ENCODE measurements around the gene CYTH4.

CYTH4 gene

GRCh38 chr22:37356922-37357321 lies 74.6 kb downstream of the CYTH4 start:
- TF ChIP-seq ZNF274 (IDR thresholded peaks at IDR 0.05; ENCODE audit: low read depth, low read length) (no peak), YY1 (IDR thresholded peaks at IDR 0.05; ENCODE audit: insufficient read depth, insufficient read length) (no peak), SUZ12 (IDR thresholded peaks at IDR 0.05; ENCODE audit: extremely low read depth, insufficient read depth, insufficient read length) (no peak)

GRCh38 chr22:37357446-37358075 lies 75.3 kb downstream of the CYTH4 start:
- H3K9me3 ChIP-seq (ENCODE audit: insufficient read depth, low read length): no peaks in the 10 kb centered on the region
- H3K4me3 ChIP-seq (ENCODE audit: insufficient read length, low read depth): no peak overlapping the region
- DNase-seq (ENCODE audit: low read depth, low spot score): no peak
- no peaks in the 10 kb centered on the region for H3K36me3 ChIP-seq (ENCODE audit: insufficient read depth, insufficient read length, low read length)
- TF ChIP-seq YY1 (IDR thresholded peaks at IDR 0.05; ENCODE audit: insufficient read depth, insufficient read length) (no peak), SUZ12 (IDR thresholded peaks at IDR 0.05; ENCODE audit: extremely low read depth, insufficient read depth, insufficient read length) (no peak), ZNF274 (IDR thresholded peaks at IDR 0.05; ENCODE audit: low read depth, low read length) (no peak)
- no peaks in the 10 kb centered on the region for H3K27me3 ChIP-seq (ENCODE audit: insufficient read depth, insufficient read length)
- H3K9ac ChIP-seq (ENCODE audit: insufficient read length, low read depth): no peak overlapping the region
- H3K4me1 ChIP-seq (ENCODE audit: insufficient read depth, insufficient read length): peaks cover 4% of the 10 kb centered on the region

More at GRCh38 chr22:37356922-37357321, 74.6 kb downstream of the CYTH4 start:
- Histone ChIP-seq H3K9me3 (ENCODE audit: insufficient read depth, low read length) (no peaks in the 10 kb centered on the region), H3K4me1 (ENCODE audit: insufficient read depth, insufficient read length) (peaks cover 4% of the 10 kb centered on the region), H3K4me3 (ENCODE audit: insufficient read length, low read depth) (no peak overlapping the region), H3K9ac (ENCODE audit: insufficient read length, low read depth) (no peak overlapping the region), H3K27me3 (ENCODE audit: insufficient read depth, insufficient read length) (no peaks in the 10 kb centered on the region), H3K36me3 (ENCODE audit: insufficient read depth, insufficient read length, low read length) (no peaks in the 10 kb centered on the region)
- DNase-seq (ENCODE audit: low read depth, low spot score): no peak

GRCh38 chr22:37358386-37358785 lies 76.1 kb downstream of the CYTH4 start:
- Histone ChIP-seq H3K36me3 (ENCODE audit: insufficient read depth, insufficient read length, low read length) (no peaks in the 10 kb centered on the region), H3K4me3 (ENCODE audit: insufficient read length, low read depth) (no peak overlapping the region), H3K4me1 (ENCODE audit: insufficient read depth, insufficient read length) (peaks cover 4% of the 10 kb centered on the region), H3K9ac (ENCODE audit: insufficient read length, low read depth) (no peak overlapping the region), H3K27me3 (ENCODE audit: insufficient read depth, insufficient read length) (no peaks in the 10 kb centered on the region), H3K9me3 (ENCODE audit: insufficient read depth, low read length) (no peaks in the 10 kb centered on the region)
- no peak for DNase-seq (ENCODE audit: low read depth, low spot score)
- TF ChIP-seq SUZ12 (IDR thresholded peaks at IDR 0.05; ENCODE audit: extremely low read depth, insufficient read depth, insufficient read length): no peak
- TF ChIP-seq YY1 (IDR thresholded peaks at IDR 0.05; ENCODE audit: insufficient read depth, insufficient read length): no peak
- no peak for TF ChIP-seq ZNF274 (IDR thresholded peaks at IDR 0.05; ENCODE audit: low read depth, low read length)

- no peak for DNase-seq (ENCODE audit: low read depth, low spot score)
- Histone ChIP-seq H3K4me3 (ENCODE audit: insufficient read length, low read depth) (no peak overlapping the region), H3K27me3 (ENCODE audit: insufficient read depth, insufficient read length) (no peaks in the 10 kb centered on the region), H3K36me3 (ENCODE audit: insufficient read depth, insufficient read length, low read length) (no peaks in the 10 kb centered on the region), H3K4me1 (ENCODE audit: insufficient read depth, insufficient read length) (peaks cover 4% of the 10 kb centered on the region), H3K9ac (ENCODE audit: insufficient read length, low read depth) (no peak overlapping the region), H3K9me3 (ENCODE audit: insufficient read depth, low read length) (no peaks in the 10 kb centered on the region)
- TF ChIP-seq SUZ12 (IDR thresholded peaks at IDR 0.05; ENCODE audit: extremely low read depth, insufficient read depth, insufficient read length): no peak
- no peak for TF ChIP-seq ZNF274 (IDR thresholded peaks at IDR 0.05; ENCODE audit: low read depth, low read length)
- no peak for TF ChIP-seq YY1 (IDR thresholded peaks at IDR 0.05; ENCODE audit: insufficient read depth, insufficient read length)
Observed at GRCh38 chr22:37358917-37359316, 76.6 kb downstream of the CYTH4 start.

- no peak for DNase-seq (ENCODE audit: low read depth, low spot score)
- H3K9ac ChIP-seq (ENCODE audit: insufficient read length, low read depth): no peak overlapping the region
- H3K4me1 ChIP-seq (ENCODE audit: insufficient read depth, insufficient read length): peaks cover 9% of the 10 kb centered on the region
- H3K36me3 ChIP-seq (ENCODE audit: insufficient read depth, insufficient read length, low read length): no peaks in the 10 kb centered on the region
- no peak overlapping the region for H3K4me3 ChIP-seq (ENCODE audit: insufficient read length, low read depth)
- no peak for TF ChIP-seq SUZ12 (IDR thresholded peaks at IDR 0.05; ENCODE audit: extremely low read depth, insufficient read depth, insufficient read length)
- TF ChIP-seq YY1 (IDR thresholded peaks at IDR 0.05; ENCODE audit: insufficient read depth, insufficient read length): no peak
- no peak for TF ChIP-seq ZNF274 (IDR thresholded peaks at IDR 0.05; ENCODE audit: low read depth, low read length)
- H3K27me3 ChIP-seq (ENCODE audit: insufficient read depth, insufficient read length): no peaks in the 10 kb centered on the region
- H3K9me3 ChIP-seq (ENCODE audit: insufficient read depth, low read length): no peaks in the 10 kb centered on the region
Observed at GRCh38 chr22:37362621-37363020, 80.3 kb downstream of the CYTH4 start.

- Histone ChIP-seq H3K4me3 (ENCODE audit: insufficient read length, low read depth) (no peak overlapping the region), H3K27me3 (ENCODE audit: insufficient read depth, insufficient read length) (no peaks in the 10 kb centered on the region), H3K36me3 (ENCODE audit: insufficient read depth, insufficient read length, low read length) (no peaks in the 10 kb centered on the region), H3K4me1 (ENCODE audit: insufficient read depth, insufficient read length) (peaks cover 11% of the 10 kb centered on the region), H3K9me3 (ENCODE audit: insufficient read depth, low read length) (no peaks in the 10 kb centered on the region), H3K9ac (ENCODE audit: insufficient read length, low read depth) (no peak overlapping the region)
- no peak for DNase-seq (ENCODE audit: low read depth, low spot score)
- no peak for TF ChIP-seq SUZ12 (IDR thresholded peaks at IDR 0.05; ENCODE audit: extremely low read depth, insufficient read depth, insufficient read length)
- TF ChIP-seq YY1 (IDR thresholded peaks at IDR 0.05; ENCODE audit: insufficient read depth, insufficient read length): no peak
- TF ChIP-seq ZNF274 (IDR thresholded peaks at IDR 0.05; ENCODE audit: low read depth, low read length): no peak
Observed at GRCh38 chr22:37363261-37363992, 81.1 kb downstream of the CYTH4 start.
